ENCODE data around the gene XPO1.

DNA sequence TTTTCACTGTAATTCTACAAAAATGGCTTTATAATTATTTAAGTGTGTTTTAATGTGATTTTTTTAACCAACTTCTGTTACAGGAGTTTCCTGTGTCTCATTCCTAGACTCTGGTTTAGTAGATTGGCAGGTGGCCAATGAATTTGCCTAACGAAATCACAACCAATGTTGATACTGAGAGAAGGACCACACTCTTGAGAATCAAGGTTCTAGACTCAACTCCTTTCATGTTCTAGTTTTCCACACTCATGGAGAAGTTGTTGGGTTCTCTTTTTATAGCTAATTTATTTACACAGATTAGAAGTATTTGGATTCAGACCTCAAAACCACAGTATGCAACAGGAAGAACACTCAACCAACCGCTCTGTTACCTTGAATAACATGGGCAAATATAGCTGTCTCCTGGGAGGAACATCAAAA is 44.6 kb downstream of the XPO1 start:
- TF ChIP-seq, protein P1, sequence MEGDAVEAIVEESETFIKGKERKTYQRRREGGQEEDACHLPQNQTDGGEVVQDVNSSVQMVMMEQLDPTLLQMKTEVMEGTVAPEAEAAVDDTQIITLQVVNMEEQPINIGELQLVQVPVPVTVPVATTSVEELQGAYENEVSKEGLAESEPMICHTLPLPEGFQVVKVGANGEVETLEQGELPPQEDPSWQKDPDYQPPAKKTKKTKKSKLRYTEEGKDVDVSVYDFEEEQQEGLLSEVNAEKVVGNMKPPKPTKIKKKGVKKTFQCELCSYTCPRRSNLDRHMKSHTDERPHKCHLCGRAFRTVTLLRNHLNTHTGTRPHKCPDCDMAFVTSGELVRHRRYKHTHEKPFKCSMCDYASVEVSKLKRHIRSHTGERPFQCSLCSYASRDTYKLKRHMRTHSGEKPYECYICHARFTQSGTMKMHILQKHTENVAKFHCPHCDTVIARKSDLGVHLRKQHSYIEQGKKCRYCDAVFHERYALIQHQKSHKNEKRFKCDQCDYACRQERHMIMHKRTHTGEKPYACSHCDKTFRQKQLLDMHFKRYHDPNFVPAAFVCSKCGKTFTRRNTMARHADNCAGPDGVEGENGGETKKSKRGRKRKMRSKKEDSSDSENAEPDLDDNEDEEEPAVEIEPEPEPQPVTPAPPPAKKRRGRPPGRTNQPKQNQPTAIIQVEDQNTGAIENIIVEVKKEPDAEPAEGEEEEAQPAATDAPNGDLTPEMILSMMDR (IDR thresholded peaks at IDR 0.05): no peak
- TF ChIP-seq POLR2AphosphoS5 (IDR thresholded peaks at IDR 0.05; ENCODE audit: low read depth, low read length): no peak
- TF ChIP-seq SIN3A (IDR thresholded peaks at IDR 0.05; ENCODE audit: borderline replicate concordance, insufficient read depth, low read depth, low read length): no peak
